Panc1 (cell line): ENCODE results near the gene POMGNT1. TPM values are rescaled to one million over a fixed set of nuclear protein-coding genes. Genes with fewer than 3 reads are reported as not detected.

Experiments used
- ATAC-seq: fragments of 200-7000 bp; cut with Tn5 transposase; 2 replicates; pipeline ENCODE4 v1.9.1; 2020; ENCODE audit warnings: mild to moderate bottlenecking, moderate library complexity
- BruUV-seq: library from RNA; stranded (reverse); fragments of 400-500 nt; replicated peaks from 2 replicates; lab custom pipeline; 2021; lab: Mats Ljungman, UMichigan
- CTCF ChIA-PET: fragments of 300-600 bp; sonication (Branson Sonifier 250); formaldehyde crosslinking; loops from one replicate; lab custom pipeline; 2022; ENCODE audit warnings: antibody characterized with exemption; lab: Charles Lee
- POLR2A ChIA-PET: fragments of 300-600 bp; sonication (Branson Sonifier 250); formaldehyde crosslinking; loops from one replicate; lab custom pipeline; 2022; ENCODE audit warnings: antibody characterized with exemption; lab: Charles Lee
- DNase-seq: peaks from one replicate; pipeline ENCODE4 v3.0.0-alpha.2; 2010; ENCODE audit warnings: low read depth, low spot score
- H3K27ac ChIP-seq: 2 replicates; pipeline ENCODE4 v1.5.1; 2011; ENCODE audit warnings: mild to moderate bottlenecking, low read length, inconsistent platforms
- H3K27me3 ChIP-seq: fragments of 200-500 bp; sonication (Bioruptor generic); 2 replicates; pipeline ENCODE4 v1.6.0; 2014; ENCODE audit warnings: low read length, inconsistent platforms; ENCODE audit not compliant: control insufficient read depth, insufficient read depth
- H3K36me3 ChIP-seq: fragments of 200-500 bp; sonication (Bioruptor generic); 2 replicates; pipeline ENCODE4 v1.5.1; 2014; ENCODE audit warnings: inconsistent platforms, mild to moderate bottlenecking, low read length, moderate library complexity; ENCODE audit not compliant: control insufficient read depth, insufficient read depth
- H3K4me1 ChIP-seq: 2 replicates; pipeline ENCODE4 v1.5.1; 2011; ENCODE audit warnings: inconsistent platforms, mild to moderate bottlenecking, low read length, moderate library complexity; ENCODE audit not compliant: control insufficient read depth, insufficient read depth
- H3K4me3 ChIP-seq, 2 experiments: 2 replicates each; pipeline ENCODE4 v1.5.1; 2011 to 2012; ENCODE audit warnings: low read depth in 2 of 2, low read length in 2 of 2, mild to moderate bottlenecking in 2 of 2, inconsistent platforms in 1 of 2, moderate library complexity in 1 of 2
- H3K9me3 ChIP-seq: fragments of 200-500 bp; sonication (Bioruptor generic); 2 replicates; pipeline ENCODE4 v1.5.1; 2014; ENCODE audit warnings: low read depth, mild to moderate bottlenecking, inconsistent platforms, low read length, moderate library complexity; ENCODE audit not compliant: control insufficient read depth, insufficient read depth
- CTCF ChIP-seq: fragments of 450-650 bp; IDR thresholded peaks from 2 replicates; pipeline ENCODE4 v1.5.1; 2017; ENCODE audit warnings: mild to moderate bottlenecking
- POLR2AphosphoS5 ChIP-seq: IDR thresholded peaks from 2 replicates; pipeline ENCODE4 v1.6.1; 2012; ENCODE audit warnings: mild to moderate bottlenecking, low read depth, low read length, moderate library complexity
- REST ChIP-seq, 2 experiments: IDR thresholded peaks; 2 replicates each; pipeline ENCODE4 v1.6.1; 2011 to 2012; ENCODE audit warnings: low read depth in 2 of 2, control low read depth in 1 of 2, low read length in 1 of 2, mild to moderate bottlenecking in 1 of 2, moderate library complexity in 1 of 2; ENCODE audit not compliant: insufficient read depth in 1 of 2
- SIN3A ChIP-seq: IDR thresholded peaks from 2 replicates; pipeline ENCODE4 v1.6.1; 2012; ENCODE audit warnings: low read depth, mild to moderate bottlenecking, low read length, moderate library complexity, borderline replicate concordance; ENCODE audit not compliant: insufficient read depth
- TCF7L2 ChIP-seq: IDR thresholded peaks from 2 replicates; pipeline ENCODE4 v1.6.1; 2011; ENCODE audit warnings: mild to moderate bottlenecking, low read depth, low read length, inconsistent platforms
- in situ Hi-C: cut with HindIII; loops from 2 replicates; pipeline ENCODE4 v1.10.0; 2016; ENCODE audit warnings: low sequenced_read_pairs, low pct_unique_long_range_greater_than_20kb
- intact Hi-C: fragments of 100-400 bp; cut with micrococcal nuclease; formaldehyde crosslinking; loops from one replicate; pipeline ENCODE4 v1.10.0; 2022; ENCODE audit not compliant: unreplicated experiment
- total RNA-seq: library from RNA; stranded (reverse); gene quantifications from one replicate; pipeline ENCODE4 v1.2.1, GENCODE V29; 2021; ENCODE audit not compliant: unreplicated experiment

POMGNT1 gene
- total RNA-seq, 1 experiment from 2014 or later: 178 TPM

- TF ChIP-seq TCF7L2: no peak
- no peak for TF ChIP-seq REST (IDR thresholded peaks at IDR 0.05; ENCODE audit: insufficient read depth in 1 of 2, low read depth in 2 of 2, low read length in 1 of 2)
- no peak for TF ChIP-seq SIN3A
- no peak for TF ChIP-seq CTCF
- no peak for TF ChIP-seq POLR2AphosphoS5
- DNase-seq (no peak), ATAC-seq (no peak)
- ChIA-PET POLR2A (interaction anchor here (0.6 kb wide), 1 partner anchor 15 kb away, joined by 5 read pairs; no protein-coding TSS in a partner anchor), CTCF (no interaction called here)
- H3K27me3 ChIP-seq: no peaks in the 10 kb centered on the region
- H3K9me3 ChIP-seq: no peaks in the 10 kb centered on the region
- BruUV-seq: no TSS peak
- H3K27ac ChIP-seq: no peak overlapping the region
- intact Hi-C loops (no loop called here), in situ Hi-C loops (no loop called here)
- H3K4me3 ChIP-seq: no peak overlapping the region
- H3K4me1 ChIP-seq: peaks cover 13% of the 10 kb centered on the region
- peaks cover 9% of the 10 kb centered on the region; the same call in 1 of the 2 replicates for H3K36me3 ChIP-seq
Measured at GRCh38 chr1:46190539-46190938, 7.7 kb downstream of the POMGNT1 start.

GRCh38 chr1:46188295-46189030 is 9.8 kb downstream of the POMGNT1 start:
- DNase-seq (no peak), ATAC-seq (no peak)
- Histone ChIP-seq H3K4me3 (no peak overlapping the region), H3K27me3 (no peaks in the 10 kb centered on the region), H3K9me3 (no peaks in the 10 kb centered on the region), H3K36me3 (peaks cover 5% of the 10 kb centered on the region; the same call in 1 of the 2 replicates), H3K27ac (0 out of 2 replicates have a peak overlapping the region, but pooled peaks have one; percentile 18), H3K4me1 (peaks cover 29% of the 10 kb centered on the region)
- no peak for TF ChIP-seq POLR2AphosphoS5
- TF ChIP-seq REST (IDR thresholded peaks at IDR 0.05; ENCODE audit: insufficient read depth in 1 of 2, low read depth in 2 of 2, low read length in 1 of 2): no peak
- no peak for TF ChIP-seq TCF7L2
- no peak for TF ChIP-seq SIN3A
- TF ChIP-seq CTCF: no peak
- in situ Hi-C loops: no loop called here
- ChIA-PET CTCF (no interaction called here), POLR2A (no interaction called here)
- BruUV-seq: no TSS peak
- intact Hi-C loops: no loop called here
